Stomach (tissue), 4 donors: Measurements from ENCODE around the gene POU4F2.

Experiments used
- EP300 ChIP-seq: sonication (generic); formaldehyde crosslinking; IDR thresholded peaks from one replicate; pipeline ENCODE4 v1.6.1; 2017; ENCODE audit warnings: antibody characterized with exemption
- POLR2A ChIP-seq, 4 donors: fragments of 450-650 bp; IDR thresholded peaks; one replicate each; pipeline ENCODE4 v1.6.1; 2016; ENCODE audit warnings: antibody characterized with exemption in 4 of 4, control low read depth in 2 of 4, mild to moderate bottlenecking in 1 of 4, moderate library complexity in 1 of 4
- POLR2AphosphoS5 ChIP-seq, 3 donors: sonication (generic); formaldehyde crosslinking; IDR thresholded peaks; one replicate each; pipeline ENCODE4 v1.6.1; 2016; ENCODE audit warnings: antibody characterized with exemption in 3 of 3
- TF ChIP-seq, protein P1 (sequence below), 7 experiments: fragments of 450-650 bp in 4 of 7; fragments of 200-600 bp in 3 of 7; sonication (generic) in 3 of 7; IDR thresholded peaks; one replicate each; pipeline ENCODE4 v1.5.1; 2016 to 2019; ENCODE audit warnings: antibody characterized with exemption in 7 of 7, control low read depth in 2 of 7, mild to moderate bottlenecking in 1 of 7

DNA sequence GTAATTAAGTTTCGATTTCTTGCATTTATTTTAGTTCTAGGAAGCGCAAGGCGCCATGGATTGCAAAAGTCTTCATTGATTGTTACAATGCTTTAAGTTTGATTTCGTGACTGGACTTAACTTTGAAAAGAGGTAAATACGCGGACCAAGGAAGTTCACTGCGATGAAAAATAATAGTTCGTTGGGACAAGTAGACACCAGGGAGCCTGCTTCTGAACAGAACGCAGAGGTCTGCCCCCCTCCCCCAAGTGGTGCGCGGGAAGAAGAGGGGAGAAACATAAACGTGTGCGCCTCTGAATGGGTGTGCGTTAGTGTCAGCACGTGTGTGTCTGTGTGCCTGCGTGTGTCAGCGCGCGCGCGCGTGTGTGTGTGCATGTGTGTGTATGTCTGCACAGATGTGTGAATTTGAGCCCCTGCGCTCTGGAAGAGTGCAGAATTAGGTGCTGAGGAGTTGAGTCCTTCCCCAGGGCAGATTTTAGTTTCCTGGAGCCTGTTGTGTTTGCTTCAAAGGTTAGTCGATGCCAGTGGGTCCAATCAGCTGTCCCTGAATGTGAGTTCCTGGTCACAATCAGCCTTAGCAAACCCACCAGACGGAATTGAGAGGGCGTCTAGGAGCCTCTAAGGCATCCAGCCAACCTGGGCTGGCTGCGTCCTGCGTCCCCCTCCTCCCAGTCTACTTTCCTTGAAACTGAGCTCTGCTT is 5.8 kb upstream of the POU4F2 start:
- TF ChIP-seq EP300, result no peak
- TF ChIP-seq, protein P1, sequence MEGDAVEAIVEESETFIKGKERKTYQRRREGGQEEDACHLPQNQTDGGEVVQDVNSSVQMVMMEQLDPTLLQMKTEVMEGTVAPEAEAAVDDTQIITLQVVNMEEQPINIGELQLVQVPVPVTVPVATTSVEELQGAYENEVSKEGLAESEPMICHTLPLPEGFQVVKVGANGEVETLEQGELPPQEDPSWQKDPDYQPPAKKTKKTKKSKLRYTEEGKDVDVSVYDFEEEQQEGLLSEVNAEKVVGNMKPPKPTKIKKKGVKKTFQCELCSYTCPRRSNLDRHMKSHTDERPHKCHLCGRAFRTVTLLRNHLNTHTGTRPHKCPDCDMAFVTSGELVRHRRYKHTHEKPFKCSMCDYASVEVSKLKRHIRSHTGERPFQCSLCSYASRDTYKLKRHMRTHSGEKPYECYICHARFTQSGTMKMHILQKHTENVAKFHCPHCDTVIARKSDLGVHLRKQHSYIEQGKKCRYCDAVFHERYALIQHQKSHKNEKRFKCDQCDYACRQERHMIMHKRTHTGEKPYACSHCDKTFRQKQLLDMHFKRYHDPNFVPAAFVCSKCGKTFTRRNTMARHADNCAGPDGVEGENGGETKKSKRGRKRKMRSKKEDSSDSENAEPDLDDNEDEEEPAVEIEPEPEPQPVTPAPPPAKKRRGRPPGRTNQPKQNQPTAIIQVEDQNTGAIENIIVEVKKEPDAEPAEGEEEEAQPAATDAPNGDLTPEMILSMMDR (IDR thresholded peaks at IDR 0.05), result no peak
- TF ChIP-seq POLR2AphosphoS5 (IDR thresholded peaks at IDR 0.05), result no peak
- no peak for TF ChIP-seq POLR2A (IDR thresholded peaks at IDR 0.05)
